NCI-H748 (cell line): Measurements from ENCODE around the gene NEURL1B.
"Not testable (repeated sequence)": the region's sequence is repeated elsewhere in the genome, so short reads cannot be mapped to it uniquely, and the experiment has no call there.

Source experiments
- DNase-seq: peaks from one replicate; lab custom pipeline; 2025; ENCODE audit not compliant: unreplicated experiment; lab: John Stamatoyannopoulos, UW

Gene NEURL1B

GRCh38 chr5:172640822-172641358 lies at the start of gene NEURL1B:
NEURL1B (plus strand) TSS chr5:172641263; CDS start chr5:172641407, 144 bp downstream.
- DNase-seq, result peak; percentile 88

GRCh38 chr5:172591636-172592035 lies 49.4 kb upstream of the NEURL1B start:
- no peak for DNase-seq

GRCh38 chr5:172592881-172593280 lies 48.2 kb upstream of the NEURL1B start:
- no peak for DNase-seq

- no peak for DNase-seq
Observed at GRCh38 chr5:172593306-172593705, 47.8 kb upstream of the NEURL1B start.

- DNase-seq, result no peak
Observed at GRCh38 chr5:172593721-172594235, 47.3 kb upstream of the NEURL1B start.

GRCh38 chr5:172594431-172594830 lies 46.6 kb upstream of the NEURL1B start:
- DNase-seq, result no peak

GRCh38 chr5:172594867-172595466 lies 46.1 kb upstream of the NEURL1B start:
- DNase-seq, result no peak

- DNase-seq, result no peak
Observed at GRCh38 chr5:172595596-172596455, 45.2 kb upstream of the NEURL1B start.

- no peak for DNase-seq
Observed at GRCh38 chr5:172596638-172597231, 44.3 kb upstream of the NEURL1B start.

- no peak for DNase-seq
Observed at GRCh38 chr5:172597755-172598155, 43.3 kb upstream of the NEURL1B start.

GRCh38 chr5:172598251-172599203 lies 42.5 kb upstream of the NEURL1B start:
- no peak for DNase-seq

GRCh38 chr5:172599204-172599567 lies 41.9 kb upstream of the NEURL1B start:
- no peak for DNase-seq

GRCh38 chr5:172600571-172600970 lies 40.5 kb upstream of the NEURL1B start:
- no peak for DNase-seq

GRCh38 chr5:172601576-172601975 lies 39.5 kb upstream of the NEURL1B start:
- DNase-seq, result not testable (repeated sequence)

- no peak for DNase-seq
Observed at GRCh38 chr5:172602783-172603231, 38.3 kb upstream of the NEURL1B start.

- DNase-seq, result no peak
Observed at GRCh38 chr5:172603251-172603806, 37.7 kb upstream of the NEURL1B start.

- no peak for DNase-seq
Observed at GRCh38 chr5:172605466-172605865, 35.6 kb upstream of the NEURL1B start.

- DNase-seq, result no peak
Observed at GRCh38 chr5:172606156-172606785, 34.8 kb upstream of the NEURL1B start.

GRCh38 chr5:172607213-172607793 lies 33.8 kb upstream of the NEURL1B start:
- DNase-seq, result no peak
